HUDEP-2 (cell line): ENCODE results near the gene CDS2.

ENCODE experiments used
- DNase-seq, 76 experiments: peaks; one replicate each; lab custom pipeline; 2025; ENCODE audit not compliant: unreplicated experiment in 76 of 76; lab: John Stamatoyannopoulos, UW

CDS2 gene

DNA sequence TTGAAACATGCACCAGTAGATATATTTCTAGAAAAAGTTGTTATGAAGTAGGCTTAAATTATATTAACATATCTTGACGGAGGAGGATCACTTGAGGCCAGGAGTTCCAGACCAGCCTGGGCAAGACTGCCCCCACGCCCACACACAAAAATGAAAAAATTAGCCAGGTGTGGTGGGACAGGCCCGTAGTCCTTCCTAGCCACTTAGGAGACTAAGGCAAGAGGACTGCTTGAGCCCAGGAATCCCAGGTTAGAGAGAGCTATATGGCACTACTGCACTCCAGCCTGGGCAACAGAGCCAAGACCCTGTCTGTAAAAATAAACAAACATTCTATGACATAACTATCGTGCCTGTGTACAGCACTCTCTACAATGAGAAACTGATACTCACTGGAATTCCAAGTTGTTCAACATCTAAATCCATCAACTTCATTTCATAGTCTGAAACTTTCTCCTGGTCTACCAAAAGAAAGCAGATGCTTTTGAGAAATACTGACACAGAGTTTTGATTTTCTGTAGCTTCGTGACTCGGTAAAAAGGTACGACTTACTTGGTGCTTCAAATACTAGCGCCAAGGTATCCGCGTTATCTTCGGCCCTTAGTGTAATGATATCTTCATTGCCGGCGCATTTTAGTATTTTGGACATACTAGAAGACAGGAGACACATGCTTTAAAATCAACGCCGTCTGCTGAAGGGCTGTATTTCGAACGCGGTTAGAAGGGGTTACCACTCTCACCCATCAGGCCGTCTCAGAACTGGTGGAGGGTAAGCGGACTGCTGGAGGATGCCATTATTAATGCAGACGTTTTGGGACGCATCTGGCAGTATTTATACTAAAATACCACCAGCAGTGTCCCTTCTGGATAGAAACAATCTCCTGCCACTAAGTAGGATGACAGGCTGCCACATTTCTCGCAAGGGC is 8.3 kb upstream of the CDS2 start:
- peak in 5 of 76 experiments; percentile 6 to 40 (median 23) for DNase-seq

DNA sequence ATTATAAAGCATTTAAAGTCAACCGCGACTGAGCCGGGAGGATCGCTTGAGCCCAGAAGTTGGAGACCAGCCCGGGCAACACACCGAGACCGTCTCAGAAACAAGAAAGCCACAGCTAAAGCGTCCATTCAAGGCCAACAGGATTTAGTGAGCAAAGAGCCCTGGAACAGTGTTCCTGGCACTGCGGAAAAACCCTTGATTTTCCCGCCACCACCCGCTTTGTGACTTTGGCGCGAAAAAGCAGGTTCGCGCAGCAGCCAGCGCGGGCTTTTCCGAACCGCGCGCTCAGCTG is 7.7 kb upstream of the CDS2 start:
- no peak for DNase-seq

DNA sequence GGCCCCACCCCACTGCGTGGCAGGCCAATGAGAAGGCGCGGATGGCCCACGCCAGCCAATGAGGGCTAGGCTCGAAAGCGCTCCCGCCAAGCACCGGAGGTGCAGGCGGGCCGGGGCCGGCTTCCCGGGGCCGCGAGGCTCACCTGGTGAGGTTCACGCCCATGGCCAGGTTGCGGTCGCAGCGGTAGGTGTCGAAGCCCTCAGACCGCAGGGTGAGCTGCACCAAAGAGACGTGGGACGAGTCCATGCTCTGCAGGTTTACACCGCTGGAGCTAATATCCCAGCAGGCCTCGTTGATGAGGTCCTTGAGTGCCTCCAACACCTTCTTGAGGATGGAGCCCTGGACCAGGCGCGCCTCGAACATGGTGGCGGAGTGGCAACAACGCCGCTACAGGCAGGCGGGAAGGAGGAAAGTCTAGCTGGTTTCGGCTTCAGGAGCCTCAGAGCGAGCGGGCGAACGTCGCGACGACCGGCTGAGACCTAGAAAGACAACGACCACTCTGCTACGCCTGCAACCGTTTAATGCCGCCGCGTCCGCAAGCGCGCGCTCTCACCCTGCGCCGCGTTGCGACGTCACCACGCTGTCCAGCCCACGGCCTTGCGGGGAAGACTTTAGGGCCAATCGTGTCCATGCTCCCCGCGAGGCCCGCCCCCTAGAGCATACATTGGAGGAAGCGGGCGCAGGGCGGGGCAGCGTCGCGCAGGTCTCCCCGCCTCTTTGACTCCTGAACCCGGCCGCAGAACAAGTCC is 7.2 kb upstream of the CDS2 start, which contains the start of gene PCNA:
TSS of gene PCNA (minus strand) at position 524 of the 750 bp plus-strand sequence. CDS start at position 364, 160 bp downstream.
- peak; percentile 34 to 99 (median 94) for DNase-seq

- no peak for DNase-seq
These were observed 6.7 kb upstream of the CDS2 start for GRCh38 chr20:5120185-5120476.

DNA sequence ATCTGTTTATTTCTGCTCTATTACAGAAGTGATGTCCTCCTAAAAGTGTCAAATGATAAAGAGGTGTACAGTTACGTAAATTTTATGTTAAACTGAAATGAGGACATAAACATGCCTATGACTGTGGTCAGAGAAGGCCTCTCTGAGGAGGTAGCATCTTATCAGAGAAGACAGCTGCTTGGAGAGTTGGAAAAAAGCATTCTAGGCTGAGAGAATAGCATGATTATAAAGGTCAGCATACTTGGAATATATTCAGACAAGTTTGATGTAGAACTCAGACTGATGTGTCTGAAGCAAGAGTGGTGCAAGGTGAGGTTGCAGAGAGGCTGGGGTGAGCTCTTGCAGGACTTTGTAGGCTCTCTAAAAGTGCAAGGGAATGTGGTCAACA is 3.9 kb upstream of the CDS2 start:
- DNase-seq: peak in 40 of 76 experiments; percentile 8 to 84 (median 56)

DNA sequence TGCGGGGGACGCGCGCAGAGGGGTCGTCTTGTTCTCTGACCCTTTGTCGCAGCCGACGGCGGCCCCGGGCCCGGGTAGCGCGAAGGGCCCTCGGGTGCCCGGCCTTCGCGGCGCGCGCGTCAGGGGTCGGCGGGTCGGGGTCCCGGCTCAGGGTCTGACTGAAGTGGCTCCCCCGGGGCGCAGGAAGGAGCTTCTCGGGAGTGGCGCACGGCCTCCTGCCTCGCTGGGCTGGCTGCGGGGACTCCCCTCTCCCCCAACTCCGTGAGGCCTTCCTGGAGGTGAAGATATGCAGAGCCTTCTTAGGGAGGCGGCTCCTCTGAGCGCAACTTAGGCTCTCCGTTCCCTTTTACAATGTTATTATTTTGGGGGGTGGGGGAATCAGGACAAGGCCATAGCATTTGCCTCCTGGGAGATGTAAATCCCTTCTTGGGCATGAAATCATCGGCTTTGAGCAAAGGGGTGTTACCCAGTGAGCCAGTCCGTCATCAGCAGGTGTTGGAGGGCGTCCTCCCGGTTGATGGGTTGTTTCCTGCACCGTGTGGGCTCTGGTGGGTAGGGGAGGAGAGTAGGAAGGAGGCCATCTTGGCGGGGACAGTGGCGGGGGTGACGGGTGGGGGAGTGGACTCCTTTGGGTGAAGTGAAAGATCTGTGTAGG is 523 bp downstream of the CDS2 start:
- DNase-seq: peak in 23 of 76 experiments; percentile 3 to 37 (median 21)

- no peak for DNase-seq
These were observed 1.1 kb downstream of the CDS2 start for GRCh38 chr20:5127859-5128424.

- DNase-seq: no peak
These were observed 2.1 kb downstream of the CDS2 start for GRCh38 chr20:5128886-5129285.

DNA sequence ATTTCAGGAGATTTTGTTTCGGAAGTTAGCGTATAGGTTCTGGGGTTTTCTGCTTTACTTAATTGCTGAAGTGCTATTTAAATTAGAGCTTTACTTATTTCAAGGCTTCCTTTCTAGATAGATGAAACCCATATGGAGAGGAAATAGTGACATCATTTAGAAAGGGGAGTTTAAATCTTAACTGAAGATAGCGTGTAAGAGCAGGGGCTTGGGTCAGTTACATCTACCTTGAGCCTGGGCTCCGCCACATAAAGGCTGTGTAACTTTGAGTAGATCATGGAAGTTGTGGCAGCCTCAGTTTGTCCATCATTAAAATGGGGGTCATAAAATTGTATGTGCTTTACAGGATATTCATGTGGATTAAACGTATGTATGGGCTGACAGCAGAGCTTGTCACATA is 4.7 kb downstream of the CDS2 start:
- no peak for DNase-seq

DNA sequence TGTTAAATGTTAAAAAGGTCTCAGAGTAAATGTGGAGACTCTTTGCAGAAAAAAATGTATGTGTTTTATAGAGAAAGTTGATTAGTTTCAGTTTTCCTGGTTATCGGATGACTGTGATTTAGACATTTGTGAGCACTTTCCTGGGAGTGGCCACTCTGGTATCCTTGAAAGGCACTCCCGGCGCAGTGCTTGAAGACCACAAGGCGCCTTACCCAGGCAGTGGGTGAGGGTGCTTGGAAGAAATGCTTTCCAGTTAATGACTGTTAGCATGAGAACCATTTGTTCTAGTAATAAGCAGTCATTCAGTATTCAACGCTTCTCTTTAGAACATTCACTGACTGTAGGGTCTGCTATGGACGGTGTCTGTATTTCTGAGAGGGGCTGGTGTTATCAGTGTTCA is 7.2 kb downstream of the CDS2 start:
- DNase-seq: no peak

GRCh38 chr20:5135363-5136012 is 8.7 kb downstream of the CDS2 start:
- DNase-seq: no peak

DNA sequence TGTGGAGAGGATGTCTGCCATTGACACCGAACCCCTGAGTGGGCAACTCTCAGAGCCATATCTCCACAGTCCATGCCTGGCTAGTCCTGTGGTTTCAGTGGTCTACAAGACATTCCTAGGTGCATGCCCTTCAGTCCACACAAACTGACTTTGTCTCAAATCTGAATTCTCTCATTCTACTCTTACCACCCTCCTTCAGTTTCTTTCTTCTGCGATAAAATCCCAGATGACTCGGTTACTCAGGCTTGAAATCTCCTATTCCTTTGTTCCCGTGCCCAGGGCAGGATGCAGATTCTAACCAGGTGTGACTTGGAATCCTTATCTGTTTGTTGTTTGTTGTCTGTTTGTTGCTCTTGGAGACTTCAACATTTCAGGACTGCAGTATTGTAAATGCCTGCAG is 9.3 kb downstream of the CDS2 start:
- no peak for DNase-seq

GRCh38 chr20:5140195-5140594 is 13.4 kb downstream of the CDS2 start:
- no peak for DNase-seq

GRCh38 chr20:5141615-5142014 is 14.8 kb downstream of the CDS2 start:
- no peak for DNase-seq

DNA sequence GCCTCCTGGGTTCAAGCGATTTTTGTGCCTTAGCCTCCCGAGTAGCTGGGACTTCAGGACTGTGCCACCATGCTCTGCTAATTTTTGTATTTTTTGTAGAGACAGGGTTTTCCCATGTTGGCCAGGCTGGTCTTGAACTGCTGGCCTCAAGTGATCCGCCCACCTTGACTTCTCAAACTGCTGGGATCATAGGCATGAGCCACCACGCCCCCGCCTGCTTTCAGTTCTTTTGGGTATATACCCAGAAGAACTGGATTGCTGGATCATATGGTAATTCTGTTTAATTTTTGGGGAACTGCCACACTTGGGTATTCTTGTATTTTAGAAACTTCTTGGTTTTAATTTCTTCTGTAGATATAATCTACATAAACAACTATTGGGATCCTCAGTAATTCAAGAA is 17.0 kb downstream of the CDS2 start:
- no peak for DNase-seq

DNA sequence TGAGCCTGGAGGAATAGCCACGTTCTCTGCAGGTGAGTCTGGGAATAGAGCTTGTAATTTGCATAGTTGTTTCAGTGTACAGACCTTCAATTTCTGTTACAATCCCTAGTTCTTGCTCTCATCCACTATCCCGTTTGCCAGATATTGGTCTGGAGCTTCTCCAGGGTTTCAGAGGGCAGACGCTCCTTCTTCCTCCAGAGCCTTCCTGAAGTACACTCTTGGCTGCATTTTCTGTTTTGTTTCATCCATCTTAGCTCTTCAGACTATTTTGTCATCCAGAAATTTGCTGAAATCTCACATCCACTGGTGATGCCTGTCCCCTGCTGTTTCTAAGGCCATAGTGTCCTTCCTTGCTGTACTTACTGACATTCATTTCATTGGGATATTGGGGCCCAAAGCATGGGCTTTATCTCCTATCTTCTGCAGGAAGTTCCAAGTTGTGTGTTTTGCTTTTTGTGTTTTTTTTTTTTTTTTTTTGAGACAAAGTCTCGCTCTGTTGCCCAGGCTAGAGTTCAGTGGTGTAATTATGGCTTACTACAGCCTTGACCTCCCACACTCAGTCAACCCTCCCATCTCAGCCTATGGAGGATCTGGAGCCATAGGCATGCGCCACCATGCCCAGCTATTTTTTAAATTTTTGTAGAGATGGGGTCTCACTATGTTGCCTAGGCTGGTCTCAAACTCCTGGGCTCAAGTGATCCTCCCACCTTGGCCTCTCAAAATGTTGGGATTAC is 18.7 kb downstream of the CDS2 start:
- no peak for DNase-seq

- no peak for DNase-seq
These were observed 19.4 kb downstream of the CDS2 start for GRCh38 chr20:5146099-5146668.

- no peak for DNase-seq
These were observed 20.2 kb downstream of the CDS2 start for GRCh38 chr20:5146871-5147592.

DNA sequence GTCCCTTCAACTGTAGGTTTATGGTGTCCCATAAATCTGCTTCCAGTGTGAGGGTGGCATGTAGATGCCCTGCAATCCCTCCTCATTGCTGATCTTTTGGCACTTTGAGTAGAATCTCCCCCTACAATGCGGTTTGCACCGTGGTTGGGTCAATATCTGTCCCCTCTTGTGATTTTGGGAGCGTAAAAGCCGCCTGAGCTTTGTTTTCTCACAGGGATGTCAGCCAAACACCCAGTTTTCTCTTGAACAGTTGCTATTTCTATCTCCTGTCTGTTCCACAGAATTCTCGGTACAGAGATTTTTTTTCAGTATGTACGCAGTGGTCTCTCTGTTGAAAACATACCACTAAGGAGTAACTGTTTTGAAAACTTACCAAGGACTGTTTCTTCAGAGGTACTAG is 21.8 kb downstream of the CDS2 start:
- no peak for DNase-seq
